ENCODE data around the gene MEGF11.

- TF ChIP-seq CTCF (conservative IDR thresholded peaks at IDR 0.05) (no peak), EZH2 (IDR thresholded peaks at IDR 0.05; ENCODE audit: low read depth) (no peak)
Observed at GRCh38 chr15:66241087-66241907, 12.3 kb downstream of the MEGF11 start.
